Liver (tissue), 9 donors: ENCODE data around the gene TCERG1. TPM values are rescaled to one million over a fixed set of nuclear protein-coding genes. Genes with fewer than 3 reads are reported as not detected.

ENCODE experiments used
- DNase-seq: peaks from one replicate; pipeline ENCODE4 v3.0.0-alpha.2; 2017; ENCODE audit warnings: low spot score
- H3K27ac ChIP-seq, 2 donors: one replicate each; pipeline ENCODE4 v1.7.0; 2013; ENCODE audit warnings: inconsistent platforms in 2 of 2, low read length in 2 of 2, control low read depth in 1 of 2, low read depth in 1 of 2, mild to moderate bottlenecking in 1 of 2
- H3K27me3 ChIP-seq, 4 donors: one replicate each; pipeline versions ENCODE4 v1.6.1 to v1.7.0; 2013; ENCODE audit warnings: low read length in 3 of 4, inconsistent platforms in 1 of 4, mild to moderate bottlenecking in 1 of 4, moderate library complexity in 1 of 4; ENCODE audit not compliant: control insufficient read depth in 4 of 4, insufficient read depth in 4 of 4
- H3K36me3 ChIP-seq, 4 donors: one replicate each; pipeline versions ENCODE4 v1.6.1 to v1.7.0; 2013; ENCODE audit warnings: low read length in 3 of 4, mild to moderate bottlenecking in 3 of 4, low read depth in 1 of 4, moderate library complexity in 1 of 4; ENCODE audit not compliant: control insufficient read depth in 4 of 4, insufficient read depth in 3 of 4
- H3K4me1 ChIP-seq, 4 donors: one replicate each; pipeline versions ENCODE4 v1.6.1 to v1.7.0; 2013; ENCODE audit warnings: low read length in 3 of 4, mild to moderate bottlenecking in 3 of 4, moderate library complexity in 1 of 4; ENCODE audit not compliant: control insufficient read depth in 4 of 4, insufficient read depth in 4 of 4
- H3K4me3 ChIP-seq, 3 donors: one replicate each; pipeline versions ENCODE4 v1.6.1 to v1.7.0; 2013; ENCODE audit warnings: low read length in 3 of 3, control low read depth in 1 of 3, low read depth in 1 of 3, mild to moderate bottlenecking in 1 of 3
- H3K9ac ChIP-seq, 2 donors: one replicate each; pipeline ENCODE4 v1.7.0; 2013; ENCODE audit warnings: low read length in 2 of 2, mild to moderate bottlenecking in 2 of 2, moderate library complexity in 2 of 2, control low read depth in 1 of 2, low read depth in 1 of 2
- H3K9me3 ChIP-seq, 4 donors: one replicate each; pipeline versions ENCODE4 v1.6.1 to v1.7.0; 2013; ENCODE audit warnings: low read length in 3 of 4; ENCODE audit not compliant: control insufficient read depth in 4 of 4
- ATF3 ChIP-seq: IDR thresholded peaks from 2 replicates; pipeline ENCODE4 v1.6.1; 2016; ENCODE audit warnings: antibody characterized with exemption
- EGR1 ChIP-seq, 2 donors: IDR thresholded peaks; 2 replicates each; pipeline ENCODE4 v1.6.1; 2016 to 2018; ENCODE audit warnings: antibody characterized with exemption in 2 of 2, low read depth in 2 of 2
- FOXA1 ChIP-seq: IDR thresholded peaks from 2 replicates; pipeline ENCODE4 v1.6.1; 2016; ENCODE audit warnings: antibody characterized with exemption
- FOXA2 ChIP-seq: IDR thresholded peaks from 2 replicates; pipeline ENCODE4 v1.6.1; 2016; ENCODE audit warnings: antibody characterized with exemption
- GABPA ChIP-seq, 2 donors: IDR thresholded peaks in 1 of 2; conservative IDR thresholded peaks in 1 of 2; 2 replicates each; pipeline ENCODE4 v1.6.1; 2016; ENCODE audit warnings: antibody characterized with exemption in 2 of 2, mild to moderate bottlenecking in 1 of 2, moderate library complexity in 1 of 2
- HNF4A ChIP-seq, 2 donors: conservative IDR thresholded peaks; 2 replicates each; pipeline ENCODE4 v1.6.1; 2016; ENCODE audit warnings: antibody characterized with exemption in 2 of 2, mild to moderate bottlenecking in 2 of 2
- HNF4G ChIP-seq: IDR thresholded peaks from 2 replicates; pipeline ENCODE4 v1.6.1; 2016; ENCODE audit warnings: antibody characterized with exemption
- JUND ChIP-seq, 2 donors: IDR thresholded peaks; 2 replicates each; pipeline ENCODE4 v1.6.1; 2016; ENCODE audit warnings: antibody characterized with exemption in 2 of 2
- MAX ChIP-seq: IDR thresholded peaks from 2 replicates; pipeline ENCODE4 v1.6.1; 2016; ENCODE audit warnings: antibody characterized with exemption
- NR2F2 ChIP-seq: IDR thresholded peaks from 2 replicates; pipeline ENCODE4 v1.6.1; 2016; ENCODE audit warnings: antibody characterized with exemption
- RAD21 ChIP-seq, 2 donors: IDR thresholded peaks; 2 replicates each; pipeline ENCODE4 v1.6.1; 2016; ENCODE audit warnings: antibody characterized with exemption in 2 of 2, mild to moderate bottlenecking in 2 of 2
- REST ChIP-seq: IDR thresholded peaks from 2 replicates; pipeline ENCODE4 v1.6.1; 2016; ENCODE audit warnings: antibody characterized with exemption, mild to moderate bottlenecking
- RXRA ChIP-seq, 2 donors: IDR thresholded peaks; 2 replicates each; pipeline ENCODE4 v1.6.1; 2017 to 2018; ENCODE audit warnings: antibody characterized with exemption in 2 of 2, mild to moderate bottlenecking in 1 of 2
- SP1 ChIP-seq: IDR thresholded peaks from 2 replicates; pipeline ENCODE4 v1.6.1; 2018; ENCODE audit warnings: antibody characterized with exemption, mild to moderate bottlenecking
- TAF1 ChIP-seq: conservative IDR thresholded peaks from 2 replicates; pipeline ENCODE4 v1.6.1; 2016; ENCODE audit warnings: antibody characterized with exemption, mild to moderate bottlenecking
- YY1 ChIP-seq: IDR thresholded peaks from 2 replicates; pipeline ENCODE4 v1.6.1; 2016; ENCODE audit warnings: antibody characterized with exemption, mild to moderate bottlenecking
- WGBS: extraction: QIAGEN DNeasy Blood & Tissue Kit; methylation state at CpG from one replicate; pipeline ENCODE4 v1.1.7; 2013; 5-methylcytosine and 5-hydroxymethylcytosine counted together
- polyA plus RNA-seq, 2 donors: library from polyadenylated mRNA; stranded (reverse) in 1 of 2; unstranded in 1 of 2; fragments of 200-250 nt in 1 of 2; fragments of >200 nt in 1 of 2; fragmentation: Nextera tagmentation in 1 of 2; extraction: Ambion mirVana in 1 of 2; gene quantifications; one replicate each; pipeline versions ENCODE4 v1.2.1 to v1.2.3, GENCODE V29; 2013 to 2015
- total RNA-seq, 2 donors: library from RNA; depleted of rRNA; stranded (reverse); fragments of >200 nt; gene quantifications; one replicate each; pipeline ENCODE4 v1.2.3, GENCODE V29; 2014
- TF ChIP-seq, protein P1 (sequence below): IDR thresholded peaks from 2 replicates; pipeline ENCODE4 v1.6.1; 2016; ENCODE audit warnings: antibody characterized with exemption
- TF ChIP-seq, protein P2 (sequence below): fragments of 150-350 bp; IDR thresholded peaks from 2 replicates; pipeline ENCODE4 v1.5.1; 2017; ENCODE audit warnings: improper control_type of control experiment, low read depth, low read length; ENCODE audit not compliant: missing input control
- donor health status: healthy.
- donor health status: healthy.
- donor health status: healthy.
- donor health status: healthy.
- donor health status: healthy.

The TCERG1 gene
- total and polyA plus RNA-seq, 4 donors, result 7.8 to 26.6 (median 16.0) TPM

DNA sequence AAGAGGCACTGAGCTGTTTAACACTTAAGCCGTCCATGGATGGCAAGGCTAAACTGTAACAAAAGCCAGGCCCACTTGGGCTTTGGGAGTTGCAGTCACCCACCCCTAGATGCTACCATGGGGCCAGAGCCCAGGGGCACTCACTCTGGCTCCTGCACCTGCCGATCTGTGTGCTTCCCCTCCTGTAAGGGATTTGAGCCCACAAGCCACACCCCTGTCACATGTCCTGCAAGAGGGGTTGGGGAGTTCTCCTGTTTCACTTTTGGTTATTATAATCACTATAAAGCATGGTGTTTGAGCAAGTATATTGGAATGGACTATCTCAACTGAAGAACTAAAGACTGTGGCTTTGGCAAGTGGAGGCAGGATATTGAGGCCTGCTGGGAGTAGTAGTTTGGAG, 82.9 kb downstream of the TCERG1 start:
- no peak overlapping the region for H3K4me3 ChIP-seq
- H3K27me3 ChIP-seq, result peaks cover 0 to 3% (median 0%) of the 10 kb centered on the region in 4 donors
- H3K27ac ChIP-seq, result no peak overlapping the region
- DNase-seq, result no peak
- no peaks in the 10 kb centered on the region for H3K4me1 ChIP-seq
- no peaks in the 10 kb centered on the region for H3K36me3 ChIP-seq
- H3K9me3 ChIP-seq, result no peaks in the 10 kb centered on the region
- H3K9ac ChIP-seq, result no peak overlapping the region
- 83% methylated on average over 2 of the region's 2 CpGs for WGBS
- TF ChIP-seq MAX (no peak), YY1 (no peak), HNF4G (no peak), HNF4A (conservative IDR thresholded peaks at IDR 0.05) (no peak), EGR1 (IDR thresholded peaks at IDR 0.05; ENCODE audit: low read depth in 2 of 2) (no peak), RXRA (IDR thresholded peaks at IDR 0.05) (no peak), TAF1 (no peak), GABPA (IDR thresholded peaks at IDR 0.05 in 1 of 2, conservative IDR thresholded peaks at IDR 0.05 in 1 of 2) (no peak), ATF3 (no peak), NR2F2 (no peak), REST (no peak), FOXA2 (no peak), SP1 (no peak), RAD21 (IDR thresholded peaks at IDR 0.05) (no peak), JUND (IDR thresholded peaks at IDR 0.05) (no peak), FOXA1 (no peak)
- TF ChIP-seq, protein P1, sequence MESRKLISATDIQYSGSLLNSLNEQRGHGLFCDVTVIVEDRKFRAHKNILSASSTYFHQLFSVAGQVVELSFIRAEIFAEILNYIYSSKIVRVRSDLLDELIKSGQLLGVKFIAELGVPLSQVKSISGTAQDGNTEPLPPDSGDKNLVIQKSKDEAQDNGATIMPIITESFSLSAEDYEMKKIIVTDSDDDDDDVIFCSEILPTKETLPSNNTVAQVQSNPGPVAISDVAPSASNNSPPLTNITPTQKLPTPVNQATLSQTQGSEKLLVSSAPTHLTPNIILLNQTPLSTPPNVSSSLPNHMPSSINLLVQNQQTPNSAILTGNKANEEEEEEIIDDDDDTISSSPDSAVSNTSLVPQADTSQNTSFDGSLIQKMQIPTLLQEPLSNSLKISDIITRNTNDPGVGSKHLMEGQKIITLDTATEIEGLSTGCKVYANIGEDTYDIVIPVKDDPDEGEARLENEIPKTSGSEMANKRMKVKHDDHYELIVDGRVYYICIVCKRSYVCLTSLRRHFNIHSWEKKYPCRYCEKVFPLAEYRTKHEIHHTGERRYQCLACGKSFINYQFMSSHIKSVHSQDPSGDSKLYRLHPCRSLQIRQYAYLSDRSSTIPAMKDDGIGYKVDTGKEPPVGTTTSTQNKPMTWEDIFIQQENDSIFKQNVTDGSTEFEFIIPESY, result no peak
- TF ChIP-seq, protein P2, sequence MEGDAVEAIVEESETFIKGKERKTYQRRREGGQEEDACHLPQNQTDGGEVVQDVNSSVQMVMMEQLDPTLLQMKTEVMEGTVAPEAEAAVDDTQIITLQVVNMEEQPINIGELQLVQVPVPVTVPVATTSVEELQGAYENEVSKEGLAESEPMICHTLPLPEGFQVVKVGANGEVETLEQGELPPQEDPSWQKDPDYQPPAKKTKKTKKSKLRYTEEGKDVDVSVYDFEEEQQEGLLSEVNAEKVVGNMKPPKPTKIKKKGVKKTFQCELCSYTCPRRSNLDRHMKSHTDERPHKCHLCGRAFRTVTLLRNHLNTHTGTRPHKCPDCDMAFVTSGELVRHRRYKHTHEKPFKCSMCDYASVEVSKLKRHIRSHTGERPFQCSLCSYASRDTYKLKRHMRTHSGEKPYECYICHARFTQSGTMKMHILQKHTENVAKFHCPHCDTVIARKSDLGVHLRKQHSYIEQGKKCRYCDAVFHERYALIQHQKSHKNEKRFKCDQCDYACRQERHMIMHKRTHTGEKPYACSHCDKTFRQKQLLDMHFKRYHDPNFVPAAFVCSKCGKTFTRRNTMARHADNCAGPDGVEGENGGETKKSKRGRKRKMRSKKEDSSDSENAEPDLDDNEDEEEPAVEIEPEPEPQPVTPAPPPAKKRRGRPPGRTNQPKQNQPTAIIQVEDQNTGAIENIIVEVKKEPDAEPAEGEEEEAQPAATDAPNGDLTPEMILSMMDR, result no peak
